Erythroblast (primary cell): Measurements from ENCODE around the gene PRKCZ.

Experiments used
- GATA1 ChIP-seq: IDR thresholded peaks from 2 replicates; pipeline ENCODE4 v1.6.1; 2011; ENCODE audit warnings: low read depth, mild to moderate bottlenecking, control low read depth, low read length, moderate library complexity
- POLR2A ChIP-seq: IDR thresholded peaks from 2 replicates; pipeline ENCODE4 v1.6.1; 2011; ENCODE audit warnings: mild to moderate bottlenecking, low read length

DNA sequence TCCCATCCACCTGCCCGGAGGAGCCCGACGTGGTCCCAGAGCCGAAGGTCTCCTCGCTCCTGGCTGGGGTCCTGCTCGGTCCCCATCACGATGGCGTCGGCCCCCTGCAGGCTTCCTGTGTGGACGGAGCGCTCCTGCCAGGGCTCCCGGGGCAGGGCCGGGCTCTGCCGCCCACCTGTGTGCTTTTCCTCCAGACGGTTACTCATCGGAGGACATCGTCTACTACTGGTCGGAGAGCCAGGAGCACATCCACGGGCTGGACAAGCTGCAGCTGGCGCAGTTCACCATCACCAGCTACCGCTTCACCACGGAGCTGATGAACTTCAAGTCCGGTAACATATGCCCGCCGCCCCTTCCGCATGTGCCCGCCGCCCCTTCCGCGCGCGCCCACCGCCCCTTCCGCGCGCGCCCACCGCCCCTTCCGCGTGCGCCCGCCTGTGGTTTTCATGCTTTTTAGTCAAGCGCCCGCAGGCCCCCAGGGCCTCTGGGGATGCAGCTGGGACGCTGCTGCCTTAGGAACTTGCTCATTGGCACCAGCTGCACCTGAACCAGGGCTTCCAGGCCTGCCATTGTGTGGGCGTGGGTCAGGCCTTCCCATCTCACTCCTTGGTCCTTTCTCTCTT, 22.1 kb upstream of the PRKCZ start:
- TF ChIP-seq POLR2A, result no peak
- no peak for TF ChIP-seq GATA1
